Upper lobe of right lung (tissue), 1 donor: ENCODE data around the gene UQCC5. TPM values are rescaled to one million over a fixed set of nuclear protein-coding genes. Genes with fewer than 3 reads are reported as not detected.

Experiments
- ATAC-seq: fragments of 200-7000 bp; cut with Tn5 transposase; one replicate; pipeline ENCODE4 v1.9.1; 2020; ENCODE audit warnings: mild to moderate bottlenecking, moderate library complexity
- DNase-seq: peaks from one replicate; pipeline ENCODE4 v3.0.0-alpha.2; 2020
- H3K27ac ChIP-seq: fragments of 200-600 bp; one replicate; pipeline ENCODE4 v1.8.0; 2022
- H3K27me3 ChIP-seq: fragments of 200-600 bp; one replicate; pipeline ENCODE4 v1.8.0; 2022; ENCODE audit warnings: mild to moderate bottlenecking
- H3K36me3 ChIP-seq: fragments of 200-600 bp; one replicate; pipeline ENCODE4 v1.8.0; 2022
- H3K4me1 ChIP-seq: fragments of 200-600 bp; one replicate; pipeline ENCODE4 v1.8.0; 2022
- H3K4me3 ChIP-seq: fragments of 200-600 bp; one replicate; pipeline ENCODE4 v1.8.0; 2022; ENCODE audit warnings: mild to moderate bottlenecking
- H3K9me3 ChIP-seq: fragments of 200-600 bp; one replicate; pipeline ENCODE4 v1.8.0; 2022
- CTCF ChIP-seq: fragments of 200-600 bp; IDR thresholded peaks from one replicate; pipeline ENCODE4 v1.8.0; 2022; ENCODE audit warnings: antibody characterized with exemption
- intact Hi-C: fragments of 100-400 bp; cut with DNase I; formaldehyde crosslinking; loops from one replicate; pipeline ENCODE4 v1.11.0; 2022
- total RNA-seq: library from RNA; stranded (reverse); fragmentation: NEBNext Ultra II Directional; extraction: Animal tissue kit (Norgen Biotek cat#: 25700); gene quantifications from one replicate; pipeline ENCODE4 v1.2.1, GENCODE V29; 2021
- donor health status: DM: no; HTN: yes; CAD: no; lungs with severe emphysema.

The UQCC5 gene
- total RNA-seq, 1 donor from 2014 or later = 16.6 TPM

GRCh38 chr3:52502001-52502400 is 34.4 kb upstream of the UQCC5 start:
- ATAC-seq (no peak), DNase-seq (no peak)
- Histone ChIP-seq H3K27me3 (no peaks in the 10 kb centered on the region), H3K4me3 (no peak overlapping the region), H3K27ac (no peak overlapping the region), H3K36me3 (no peaks in the 10 kb centered on the region), H3K4me1 (peaks cover 10% of the 10 kb centered on the region), H3K9me3 (no peaks in the 10 kb centered on the region)
- intact Hi-C loops = no loop called here
- TF ChIP-seq CTCF = no peak

- Histone ChIP-seq H3K27ac (no peak overlapping the region), H3K9me3 (no peaks in the 10 kb centered on the region), H3K27me3 (no peaks in the 10 kb centered on the region), H3K4me3 (no peak overlapping the region), H3K4me1 (peaks cover 6% of the 10 kb centered on the region), H3K36me3 (no peaks in the 10 kb centered on the region)
- DNase-seq (no peak), ATAC-seq (no peak)
- no peak for TF ChIP-seq CTCF
- intact Hi-C loops = no loop called here
Measured at GRCh38 chr3:52502808-52503350, 33.5 kb upstream of the UQCC5 start.

- Histone ChIP-seq H3K27me3 (no peaks in the 10 kb centered on the region), H3K4me1 (no peaks in the 10 kb centered on the region), H3K4me3 (no peak overlapping the region), H3K27ac (no peak overlapping the region), H3K9me3 (no peaks in the 10 kb centered on the region), H3K36me3 (no peaks in the 10 kb centered on the region)
- ATAC-seq (no peak), DNase-seq (no peak)
- intact Hi-C loops = no loop called here
- TF ChIP-seq CTCF = no peak
Measured at GRCh38 chr3:52503788-52504424, 32.5 kb upstream of the UQCC5 start.

- DNase-seq = no peak
- intact Hi-C loops = no loop called here
- no peak overlapping the region for H3K27ac ChIP-seq
Measured at GRCh38 chr3:52504977-52505376, 31.4 kb upstream of the UQCC5 start.

GRCh38 chr3:52506266-52506966 is 30.0 kb upstream of the UQCC5 start:
- no peaks in the 10 kb centered on the region for H3K4me1 ChIP-seq
- ATAC-seq = no peak
- no peak for TF ChIP-seq CTCF
- no peaks in the 10 kb centered on the region for H3K36me3 ChIP-seq
- H3K27me3 ChIP-seq = no peaks in the 10 kb centered on the region
- no peak for DNase-seq
- no peak overlapping the region for H3K4me3 ChIP-seq
- intact Hi-C loops = no loop called here
- H3K27ac ChIP-seq = no peak overlapping the region
- H3K9me3 ChIP-seq = no peaks in the 10 kb centered on the region

More at GRCh38 chr3:52504977-52505376, 31.4 kb upstream of the UQCC5 start:
- Histone ChIP-seq H3K4me1 (no peaks in the 10 kb centered on the region), H3K36me3 (no peaks in the 10 kb centered on the region), H3K27me3 (no peaks in the 10 kb centered on the region), H3K4me3 (no peak overlapping the region), H3K9me3 (no peaks in the 10 kb centered on the region)
- no peak for ATAC-seq
- TF ChIP-seq CTCF = no peak
